Hematopoietic multipotent progenitor cell treated with erythropoietin and hydrocortisone succinate and interleukin-3 and kit ligand, for 17 days (in vitro differentiated cells): ENCODE results near the gene SLC2A14.
"Not testable (repeated sequence)": the region's sequence is repeated elsewhere in the genome, so short reads cannot be mapped to it uniquely, and the experiment has no call there.

ENCODE experiments used
- DNase-seq: peaks from one replicate; pipeline ENCODE4 v3.0.0-alpha.2; 2015; ENCODE audit warnings: low spot score

SLC2A14 gene

GRCh38 chr12:7833831-7834230 is 38.9 kb downstream of the SLC2A14 start:
- no peak for DNase-seq

GRCh38 chr12:7833201-7833600 is 39.5 kb downstream of the SLC2A14 start:
- not testable (repeated sequence) for DNase-seq

GRCh38 chr12:7832059-7832696 is 40.5 kb downstream of the SLC2A14 start:
- peak; percentile 19 for DNase-seq

DNA sequence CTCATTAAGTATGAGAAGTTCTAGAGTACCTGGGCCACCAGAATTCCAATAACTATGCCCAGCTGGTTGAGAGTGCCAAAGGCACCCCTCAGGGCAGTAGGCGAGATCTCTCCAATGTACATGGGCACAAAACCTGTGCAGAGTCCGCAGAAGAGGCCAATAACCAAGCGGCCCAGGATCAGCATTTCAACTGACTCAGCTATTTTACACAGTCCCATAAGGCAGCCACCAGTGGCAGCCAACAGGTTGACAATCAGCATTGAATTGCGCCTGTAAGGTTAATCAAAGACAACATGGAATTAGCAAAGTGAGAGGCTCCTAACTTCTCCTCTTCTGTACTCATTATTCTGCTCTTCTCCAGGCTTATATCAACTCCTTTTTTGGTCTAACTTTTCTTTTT is 43.0 kb downstream of the SLC2A14 start:
- not testable (repeated sequence) for DNase-seq

DNA sequence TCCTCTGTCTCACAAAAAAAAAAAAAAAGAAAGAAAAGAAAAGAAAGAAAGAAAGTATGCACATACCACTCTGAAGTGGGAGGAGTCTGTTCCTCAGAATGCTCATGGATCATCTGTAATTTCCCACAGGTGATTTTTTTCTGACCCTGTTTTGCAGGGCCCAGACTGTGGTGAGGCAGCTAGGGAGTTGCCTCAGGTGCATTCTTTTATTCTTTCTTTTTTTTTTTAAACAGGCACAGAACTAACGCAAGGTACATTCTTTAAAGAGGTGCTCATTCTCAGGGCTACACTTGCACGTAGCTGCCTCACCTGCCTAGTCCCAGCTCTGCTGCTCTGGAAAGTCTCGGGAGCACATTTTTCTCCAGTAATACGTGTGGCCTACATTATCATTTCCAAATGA is 47.0 kb downstream of the SLC2A14 start:
- DNase-seq, result not testable (repeated sequence)

GRCh38 chr12:7806863-7807487 is 65.7 kb downstream of the SLC2A14 start:
- peak; percentile 49 for DNase-seq

DNA sequence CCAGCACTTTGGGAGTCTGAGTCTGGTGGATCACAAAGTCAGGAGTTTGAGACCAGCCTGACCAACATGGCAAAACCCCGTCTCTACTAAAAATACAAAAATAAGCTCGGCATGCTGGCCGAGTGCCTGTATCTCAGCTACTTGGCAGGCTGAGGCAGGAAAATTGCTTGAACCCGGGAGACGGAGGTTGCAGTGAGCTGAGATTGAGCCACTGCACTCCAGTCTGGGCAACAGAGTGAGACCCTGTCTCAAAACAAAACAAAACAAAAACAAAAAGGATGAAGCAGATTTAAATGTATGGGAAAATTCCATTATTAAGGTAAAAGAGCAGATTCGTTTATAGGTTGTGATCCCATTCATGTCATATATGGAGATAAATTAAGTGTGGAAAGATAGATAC is 66.4 kb downstream of the SLC2A14 start:
- not testable (repeated sequence) for DNase-seq

DNA sequence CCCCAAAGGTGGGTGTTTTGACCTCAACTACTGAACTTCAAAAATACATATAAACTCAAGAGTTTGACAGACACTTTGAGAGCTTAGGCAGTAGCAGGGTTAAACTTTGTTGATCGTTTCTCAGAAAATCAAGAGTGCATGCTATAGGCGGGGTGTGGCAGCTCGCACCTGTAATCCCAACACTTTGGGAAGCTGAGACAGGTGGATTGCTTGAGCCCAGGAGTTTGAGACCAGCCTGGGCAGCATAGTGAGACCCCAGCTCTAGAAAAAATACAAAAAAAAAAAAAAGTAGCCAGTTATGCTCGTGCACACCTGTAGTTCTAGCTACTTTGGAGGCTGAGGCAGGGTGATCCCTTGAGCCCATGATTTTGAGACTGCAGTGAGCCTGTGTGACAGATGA is 71.3 kb downstream of the SLC2A14 start:
- no peak for DNase-seq

GRCh38 chr12:7798750-7799308 is 73.9 kb downstream of the SLC2A14 start:
- DNase-seq, result not testable (repeated sequence)

DNA sequence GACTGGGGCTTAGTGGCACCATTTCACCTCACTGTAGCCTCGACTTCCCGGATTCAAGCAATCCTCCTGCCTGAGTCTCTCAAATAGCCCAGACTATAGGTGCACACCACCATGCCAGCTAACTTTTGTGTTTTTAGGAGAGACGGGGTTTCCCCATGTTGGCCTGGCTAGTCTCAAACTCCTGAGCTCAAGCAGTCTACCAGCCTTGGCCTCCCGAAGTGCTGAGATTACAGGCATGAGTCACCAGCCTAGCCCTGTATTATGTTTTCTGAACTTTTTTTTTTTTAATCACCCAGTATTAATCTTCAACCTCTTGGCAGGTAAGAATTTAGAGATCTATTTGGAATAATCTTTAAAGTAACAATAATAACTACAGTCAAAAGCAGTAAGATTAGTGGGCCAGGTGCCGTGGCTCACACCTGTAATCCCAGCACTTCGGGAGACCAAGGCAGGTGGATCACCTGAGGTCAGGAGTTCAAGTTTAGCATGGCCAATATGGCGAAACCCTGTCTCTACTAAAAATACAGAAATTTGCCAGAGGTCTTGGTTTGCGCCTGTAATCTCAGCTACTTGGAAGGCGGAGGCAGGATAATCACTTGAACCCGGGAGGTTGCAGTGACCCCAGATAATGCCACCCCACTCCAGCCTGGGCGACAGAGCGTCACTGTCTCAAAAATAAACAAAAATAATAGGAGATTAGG is 74.9 kb downstream of the SLC2A14 start:
- DNase-seq, result no peak

DNA sequence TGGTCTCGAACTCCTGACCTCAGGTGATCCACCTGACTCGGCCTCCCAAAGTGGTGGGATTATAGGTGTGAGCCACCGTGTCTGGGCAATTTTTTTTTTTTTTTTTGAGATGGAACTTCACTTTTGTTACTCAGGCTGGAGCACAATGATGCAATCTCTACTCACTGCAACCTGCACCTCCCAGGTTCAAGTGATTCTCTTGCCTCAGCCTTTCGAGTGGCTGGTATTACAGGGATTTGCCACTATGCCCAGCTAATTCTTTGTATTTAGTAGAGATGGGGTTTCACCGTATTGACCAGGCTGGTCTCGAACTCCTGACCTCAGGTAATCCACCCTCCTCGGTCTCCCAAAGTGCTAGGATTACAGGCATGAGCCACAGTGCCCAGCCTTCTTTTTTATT is 75.4 kb downstream of the SLC2A14 start:
- DNase-seq, result not testable (repeated sequence)

DNA sequence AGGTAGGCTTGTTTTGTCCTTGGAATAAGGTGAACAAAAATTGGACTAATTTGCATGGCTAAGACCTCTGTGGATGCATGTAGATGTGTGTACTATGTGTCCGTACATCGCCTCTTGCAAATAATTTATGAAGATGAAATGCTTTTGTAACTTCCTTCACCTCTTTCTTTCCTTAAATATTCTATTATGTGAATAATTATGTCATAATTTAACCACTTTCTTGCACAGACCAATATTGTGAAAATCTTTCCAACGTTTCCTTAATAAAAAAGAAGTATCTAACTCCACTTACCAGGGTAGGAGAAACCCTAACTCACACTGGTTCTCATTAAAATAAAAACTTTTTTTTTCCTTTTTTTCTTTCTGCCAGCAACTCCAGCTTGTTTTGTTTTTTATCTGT is 79.5 kb downstream of the SLC2A14 start:
- DNase-seq, result no peak

DNA sequence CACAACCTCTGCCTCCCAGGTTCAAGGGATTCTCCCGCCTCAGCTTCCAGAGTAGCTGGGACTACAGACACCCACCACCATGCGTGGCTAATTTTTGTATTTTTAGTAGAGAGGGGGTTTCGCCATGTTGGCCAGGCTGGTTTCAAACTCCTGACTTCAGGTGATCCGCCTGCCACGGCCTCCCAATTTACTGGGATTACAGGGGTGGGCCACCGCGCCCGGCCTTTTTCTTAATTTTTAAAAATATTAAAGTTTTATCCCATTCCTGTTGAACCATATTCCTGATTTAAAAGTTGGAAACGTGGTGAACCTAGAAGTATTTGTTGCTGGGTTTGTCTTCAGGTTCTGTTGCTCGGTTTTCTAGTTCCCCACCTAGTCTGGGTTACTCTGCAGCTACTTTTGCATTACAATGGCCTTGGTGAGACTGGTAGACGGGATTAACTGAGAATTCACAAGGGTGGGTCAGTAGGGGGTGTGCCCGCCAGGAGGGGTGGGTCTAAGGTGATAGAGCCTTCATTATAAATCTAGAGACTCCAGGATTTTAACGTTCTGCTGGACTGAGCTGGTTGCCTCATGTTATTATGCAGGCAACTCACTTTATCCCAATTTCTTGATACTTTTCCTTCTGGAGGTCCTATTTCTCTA is 83.7 kb downstream of the SLC2A14 start, which contains the start of gene NANOG:
Gene NANOG (plus strand): TSS at position 519 of the 645 bp plus-strand sequence. CDS start 213 bp downstream, outside the sequence.
- not testable (repeated sequence) for DNase-seq

DNA sequence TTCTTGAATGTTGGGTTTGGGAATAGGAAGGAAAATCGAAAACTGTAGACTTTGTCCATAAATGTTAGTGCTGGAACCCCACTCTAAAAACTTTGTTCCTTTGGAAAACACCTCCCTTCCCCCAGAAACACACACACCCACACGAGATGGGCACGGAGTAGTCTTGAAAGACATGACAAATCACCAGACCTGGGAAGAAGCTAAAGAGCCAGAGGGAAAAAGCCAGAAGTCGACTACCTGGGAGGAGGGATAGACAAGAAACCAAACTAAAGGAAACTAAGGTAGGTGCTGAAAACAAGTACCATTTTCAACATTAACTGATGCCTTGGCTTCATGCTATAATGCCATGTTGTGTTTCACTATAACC is 84.4 kb downstream of the SLC2A14 start:
- no peak for DNase-seq

GRCh38 chr12:7787574-7788293 is 85.0 kb downstream of the SLC2A14 start:
- DNase-seq, result no peak

DNA sequence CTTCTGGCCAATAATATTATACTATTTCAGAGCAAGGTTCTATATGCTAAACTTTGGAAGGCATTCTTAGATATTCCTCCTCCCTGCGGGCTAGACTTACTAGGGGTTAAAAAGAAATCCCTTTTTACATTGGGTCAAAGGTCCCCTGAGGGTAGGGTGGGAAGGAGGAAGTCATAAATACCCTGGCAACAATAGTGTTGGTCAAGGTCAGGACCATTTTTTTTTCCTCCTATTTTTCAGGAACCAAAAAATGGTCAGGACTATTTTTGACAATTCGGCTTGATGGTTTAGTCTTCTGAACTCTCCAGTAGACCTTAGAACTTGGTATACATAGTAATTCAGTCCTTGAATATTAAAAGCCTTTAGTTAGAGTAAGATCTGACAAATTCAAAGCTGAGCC is 88.0 kb downstream of the SLC2A14 start:
- DNase-seq, result no peak

DNA sequence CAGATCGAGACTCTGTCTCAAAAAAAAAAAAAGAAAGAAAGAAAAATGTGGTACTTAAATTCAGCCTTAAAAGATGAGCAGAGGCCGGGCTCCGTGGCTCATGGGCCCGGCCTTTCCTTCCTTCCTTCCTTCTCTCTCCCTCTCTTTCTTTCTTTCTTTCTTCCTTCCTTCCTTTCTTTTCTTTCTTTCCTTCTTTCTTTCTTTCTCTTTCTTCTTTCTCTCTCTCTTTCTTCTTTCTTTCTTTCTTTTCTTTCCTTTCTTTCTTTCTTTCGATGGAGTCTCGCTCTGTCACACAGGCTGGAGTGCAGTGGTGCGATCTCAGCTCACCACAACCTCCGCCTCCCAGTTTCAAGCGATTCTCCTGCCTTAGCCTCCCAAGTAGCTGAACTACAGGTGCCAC is 89.3 kb downstream of the SLC2A14 start:
- DNase-seq, result not testable (repeated sequence)

DNA sequence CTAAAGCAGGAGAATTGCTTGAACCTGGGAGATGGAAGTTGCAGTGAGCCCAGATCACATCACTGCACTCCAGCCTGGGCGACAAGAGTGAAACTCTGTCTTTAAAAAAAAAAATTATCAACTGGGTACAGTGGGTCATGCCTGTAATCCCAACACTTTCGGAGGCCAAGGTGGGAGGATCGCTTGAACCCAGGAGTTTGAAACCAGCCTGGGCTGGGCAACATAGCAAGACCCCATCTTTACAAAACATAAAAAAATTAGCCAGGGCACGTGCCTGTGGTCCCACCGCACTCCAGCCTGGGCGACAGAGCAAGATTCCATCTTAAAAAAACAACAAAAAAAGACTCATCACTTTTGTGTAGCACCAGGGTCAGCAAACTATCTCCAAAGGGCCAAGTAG is 90.7 kb downstream of the SLC2A14 start:
- DNase-seq, result no peak

GRCh38 chr12:7781274-7781673 is 91.4 kb downstream of the SLC2A14 start:
- no peak for DNase-seq

DNA sequence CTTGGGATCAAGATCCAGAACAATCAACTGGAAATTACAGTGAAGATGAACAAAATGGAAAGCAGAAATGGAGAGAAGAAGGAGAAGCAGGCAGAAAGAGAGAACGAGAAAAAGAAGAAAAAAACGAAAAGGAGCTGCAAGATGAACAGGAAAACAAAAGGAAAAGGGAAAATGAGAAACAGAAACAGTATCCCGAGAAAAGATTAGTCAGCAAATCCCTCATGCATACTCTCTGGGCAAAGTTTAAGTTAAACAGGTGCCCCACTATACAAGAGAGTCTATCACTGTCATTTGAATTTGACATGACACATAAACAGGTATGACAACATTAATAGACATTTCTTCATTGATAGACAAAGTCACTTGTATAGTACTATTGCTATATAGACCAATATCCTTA is 102.7 kb downstream of the SLC2A14 start:
- no peak for DNase-seq
